ENCODE results near the gene FGFBP1.

DNA sequence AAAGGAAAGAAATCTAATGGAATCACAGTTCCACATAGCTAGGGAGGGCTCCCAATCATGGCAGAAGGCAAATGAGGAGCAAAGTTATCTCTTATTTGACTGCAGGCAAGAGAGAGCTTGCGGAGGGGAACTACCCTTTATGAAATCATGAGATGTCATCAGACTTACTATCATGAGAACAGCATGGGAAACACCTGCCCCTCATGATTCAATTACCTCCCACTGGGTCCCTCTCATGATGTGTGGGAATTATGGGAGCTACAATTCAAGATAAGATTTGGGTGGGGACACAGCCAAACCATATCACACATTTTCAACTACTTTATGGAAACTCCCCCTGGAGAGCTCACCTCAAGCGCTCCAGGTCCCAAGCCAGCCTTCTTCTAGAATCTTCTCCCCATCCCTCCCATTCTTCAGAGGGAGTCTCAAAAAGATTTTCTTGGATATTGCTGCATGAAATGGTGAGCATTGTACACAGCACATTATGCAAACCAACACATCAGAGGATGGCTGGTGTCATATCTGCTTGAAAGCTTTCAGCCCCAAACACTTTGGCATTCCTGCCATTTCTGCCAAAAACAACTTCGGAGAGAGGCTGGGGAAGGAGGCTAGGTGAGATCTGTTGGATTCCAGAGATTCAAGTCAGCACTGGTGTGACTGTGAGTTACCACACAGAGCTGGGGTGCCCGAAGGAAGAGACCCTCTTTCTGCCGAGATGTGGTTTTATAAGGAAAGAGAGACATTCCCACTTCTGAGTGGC is 6.9 kb downstream of the FGFBP1 start:
- TF ChIP-seq, protein P1, sequence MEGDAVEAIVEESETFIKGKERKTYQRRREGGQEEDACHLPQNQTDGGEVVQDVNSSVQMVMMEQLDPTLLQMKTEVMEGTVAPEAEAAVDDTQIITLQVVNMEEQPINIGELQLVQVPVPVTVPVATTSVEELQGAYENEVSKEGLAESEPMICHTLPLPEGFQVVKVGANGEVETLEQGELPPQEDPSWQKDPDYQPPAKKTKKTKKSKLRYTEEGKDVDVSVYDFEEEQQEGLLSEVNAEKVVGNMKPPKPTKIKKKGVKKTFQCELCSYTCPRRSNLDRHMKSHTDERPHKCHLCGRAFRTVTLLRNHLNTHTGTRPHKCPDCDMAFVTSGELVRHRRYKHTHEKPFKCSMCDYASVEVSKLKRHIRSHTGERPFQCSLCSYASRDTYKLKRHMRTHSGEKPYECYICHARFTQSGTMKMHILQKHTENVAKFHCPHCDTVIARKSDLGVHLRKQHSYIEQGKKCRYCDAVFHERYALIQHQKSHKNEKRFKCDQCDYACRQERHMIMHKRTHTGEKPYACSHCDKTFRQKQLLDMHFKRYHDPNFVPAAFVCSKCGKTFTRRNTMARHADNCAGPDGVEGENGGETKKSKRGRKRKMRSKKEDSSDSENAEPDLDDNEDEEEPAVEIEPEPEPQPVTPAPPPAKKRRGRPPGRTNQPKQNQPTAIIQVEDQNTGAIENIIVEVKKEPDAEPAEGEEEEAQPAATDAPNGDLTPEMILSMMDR (IDR thresholded peaks at IDR 0.05), result no peak
- TF ChIP-seq POLR2A (IDR thresholded peaks at IDR 0.05), result no peak
